HG03159 (cell line): ENCODE measurements around the gene SERTM2.

ENCODE experiments used
- ATAC-seq: cut with Tn5 transposase; IDR thresholded peaks from one replicate; pipeline ENCODE4 v1.9.1; 2021; ENCODE audit warnings: mild to moderate bottlenecking, moderate library complexity; ENCODE audit not compliant: unreplicated experiment

SERTM2 gene

DNA sequence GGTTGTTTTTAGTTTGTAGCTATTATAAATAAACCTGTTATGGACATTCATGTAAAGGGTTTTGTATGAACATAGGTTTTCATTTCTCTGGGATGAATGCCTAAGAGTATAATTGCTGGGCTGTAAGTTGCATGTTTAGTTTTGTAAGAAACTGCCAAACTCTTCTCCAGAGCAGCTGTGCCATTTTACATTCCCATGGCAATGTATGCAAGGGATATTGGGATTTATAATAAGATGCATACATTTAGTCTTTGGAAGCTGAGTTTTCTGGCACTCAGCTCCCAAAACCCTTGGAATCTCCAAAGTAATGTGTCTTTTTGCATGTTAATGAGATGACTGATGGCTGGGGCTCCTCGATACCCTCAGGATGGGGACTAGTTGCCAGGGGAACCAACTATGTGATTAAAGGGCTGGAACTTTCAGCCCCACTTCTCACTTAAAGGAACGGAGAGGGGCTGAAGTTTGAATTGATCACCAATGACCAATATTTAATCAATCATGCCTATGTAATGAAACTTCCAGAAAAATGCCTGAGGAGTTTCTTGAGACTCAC is 44.0 kb downstream of the SERTM2 start:
- ATAC-seq = no peak

DNA sequence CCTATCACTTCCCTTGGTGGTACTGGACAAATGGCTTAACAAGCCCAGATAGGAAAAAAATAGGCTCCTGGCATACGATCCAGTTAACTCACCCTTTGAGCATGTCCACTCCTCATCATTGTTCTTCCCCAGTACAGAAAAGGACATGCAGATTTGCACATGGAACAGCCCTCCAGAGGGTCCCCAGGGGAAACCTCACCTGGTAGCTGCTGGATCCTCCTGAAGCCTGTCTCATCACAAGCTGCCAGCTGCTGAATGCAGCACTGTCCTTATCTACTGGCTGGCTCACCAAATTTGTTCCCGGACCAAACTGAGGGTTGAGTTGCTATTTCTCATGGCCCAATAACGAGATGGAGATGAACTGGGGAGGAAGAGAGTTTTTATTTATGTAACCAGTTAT is 49.4 kb downstream of the SERTM2 start:
- ATAC-seq = no peak

DNA sequence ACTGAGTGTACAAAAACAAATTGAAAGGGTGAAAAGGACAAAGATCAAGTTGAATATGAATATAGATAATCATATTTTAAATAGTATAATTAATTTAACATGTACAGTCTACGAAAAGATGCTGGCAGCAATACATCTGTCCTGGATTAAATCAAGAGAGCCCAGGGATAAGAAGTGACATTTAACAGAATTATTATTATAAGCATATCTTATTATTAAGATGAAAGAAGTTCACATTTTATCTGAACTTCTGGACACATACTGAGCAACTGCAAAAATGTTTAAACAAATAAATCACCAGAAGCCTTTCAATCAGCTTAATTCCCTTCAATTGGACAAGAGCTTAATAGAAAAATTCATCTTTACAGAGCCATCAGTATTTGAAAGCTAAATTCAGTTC is 50.4 kb downstream of the SERTM2 start:
- ATAC-seq = no peak

DNA sequence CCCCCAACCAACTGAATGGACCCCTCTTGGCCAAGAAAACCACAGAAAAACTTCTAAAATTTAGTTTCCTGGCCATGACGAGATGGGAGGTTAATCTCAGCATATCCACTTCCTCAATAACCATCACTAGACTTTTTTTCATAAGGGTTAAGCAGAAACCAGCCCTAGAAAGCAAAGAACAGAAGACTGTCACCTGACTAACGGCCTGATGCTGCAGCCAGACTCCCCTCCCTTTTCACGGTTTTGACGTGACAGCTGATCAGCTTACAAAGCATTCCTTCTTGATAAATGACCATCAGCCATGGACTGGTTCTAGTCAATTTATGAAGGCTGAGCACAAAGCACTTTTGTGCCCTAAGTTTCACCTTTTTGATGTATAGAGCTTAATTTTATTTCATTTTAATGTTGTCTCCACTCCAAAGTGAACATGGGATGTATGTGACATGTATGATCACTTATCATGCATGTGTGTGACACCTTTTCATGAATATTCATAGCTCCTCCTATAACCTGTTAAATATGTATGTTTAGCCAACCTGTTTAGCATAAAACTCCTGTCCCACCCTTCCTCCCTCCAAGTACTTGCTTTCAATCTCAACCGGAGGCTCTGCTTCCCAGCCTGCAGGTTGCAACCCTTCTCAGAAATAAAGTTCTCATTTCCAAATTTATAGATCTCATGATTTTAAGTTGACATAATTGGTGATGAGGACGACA is 56.3 kb downstream of the SERTM2 start:
- no peak for ATAC-seq

DNA sequence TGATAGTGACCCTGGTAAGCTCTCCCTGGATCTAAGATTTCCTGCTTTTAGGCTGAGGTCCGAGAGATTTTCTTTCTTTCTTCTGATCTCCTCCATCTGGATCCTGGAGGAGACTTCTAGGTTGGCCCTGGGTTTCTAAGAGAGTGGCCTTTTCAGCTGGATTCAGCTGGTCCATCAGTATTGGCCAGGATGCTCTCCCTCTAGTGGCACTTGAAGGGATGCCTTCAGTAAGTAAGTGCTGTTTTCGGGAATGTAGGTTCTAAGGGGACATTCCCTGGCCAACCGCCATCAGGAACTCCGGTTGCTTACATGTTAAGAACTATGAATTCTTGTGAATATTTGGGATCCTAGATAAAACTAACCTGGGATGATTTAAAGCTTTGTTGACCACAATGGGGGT is 56.9 kb downstream of the SERTM2 start:
- ATAC-seq = no peak

DNA sequence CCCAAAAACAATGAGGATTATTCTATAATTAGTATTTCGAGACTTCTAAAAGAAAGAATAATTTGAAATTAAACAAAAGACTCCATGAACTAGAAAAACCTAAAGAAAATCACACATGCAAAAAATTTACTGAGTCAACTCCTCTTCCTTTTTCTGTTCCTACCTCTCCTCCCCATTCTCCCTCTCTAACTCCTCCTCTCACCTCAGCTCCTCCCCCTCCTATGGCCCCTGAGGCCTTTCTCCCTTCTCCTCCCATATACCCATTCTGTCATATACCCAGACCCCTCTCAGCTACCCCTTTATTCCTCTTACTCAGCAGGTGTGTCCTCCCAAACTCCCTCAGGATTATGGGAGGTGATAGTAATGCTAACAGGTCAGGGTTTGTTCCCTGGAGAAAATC is 57.4 kb downstream of the SERTM2 start:
- ATAC-seq = no peak
